Testis (tissue), 3 donors: ENCODE results near the gene DYRK1A. TPM values are rescaled to one million over a fixed set of nuclear protein-coding genes. Genes with fewer than 3 reads are reported as not detected.

ENCODE experiments used
- DNase-seq: peaks from one replicate; pipeline ENCODE4 v3.0.0-alpha.2; 2019
- H3K27ac ChIP-seq, 2 donors: fragments of 200-600 bp; sonication (generic); one replicate each; pipeline ENCODE4 v1.5.1; 2019
- H3K27me3 ChIP-seq: fragments of 200-600 bp; sonication (generic); one replicate; pipeline ENCODE4 v1.5.1; 2019
- H3K36me3 ChIP-seq: fragments of 200-600 bp; sonication (generic); one replicate; pipeline ENCODE4 v1.5.1; 2017; ENCODE audit warnings: low read depth; ENCODE audit errors: missing control alignments
- H3K4me1 ChIP-seq: fragments of 200-600 bp; sonication (generic); one replicate; pipeline ENCODE4 v1.5.1; 2019
- H3K4me3 ChIP-seq, 2 donors: fragments of 200-600 bp; sonication (generic); one replicate each; pipeline ENCODE4 v1.5.1; 2017 to 2019
- H3K9me3 ChIP-seq: fragments of 200-600 bp; sonication (generic); one replicate; pipeline ENCODE4 v1.5.1; 2017
- CTCF ChIP-seq, 3 experiments: fragments of 450-650 bp in 2 of 3; fragments of 200-600 bp in 1 of 3; sonication (generic) in 1 of 3; IDR thresholded peaks; one replicate each; pipeline ENCODE4 v1.5.1; 2016 to 2019; ENCODE audit warnings: antibody characterized with exemption in 3 of 3, mild to moderate bottlenecking in 2 of 3, moderate library complexity in 1 of 3
- POLR2A ChIP-seq: fragments of 450-650 bp; IDR thresholded peaks from one replicate; pipeline ENCODE4 v1.6.1; 2017; ENCODE audit warnings: antibody characterized with exemption, mild to moderate bottlenecking, moderate library complexity
- WGBS, 2 donors: methylation state at CpG; one replicate each; pipeline ENCODE4 v1.1.5; 2018; 5-methylcytosine and 5-hydroxymethylcytosine counted together
- intact Hi-C: fragments of 100-400 bp; cut with DNase I; formaldehyde crosslinking; loops from one replicate; pipeline ENCODE4 v1.15.1; 2023; ENCODE audit warnings: low total_unique reads
- polyA plus RNA-seq: library from polyadenylated mRNA; stranded (reverse); fragments of 350-450 nt; fragmentation: Illumina TruSeq; extraction: RNeasy Lipid Tissue Mini Kit (QIAGEN cat#74804); gene quantifications from one replicate; pipeline ENCODE4 v1.2.3, GENCODE V29; 2014; ENCODE audit warnings: low read depth, low replicate concordance; ENCODE audit not compliant: insufficient read depth
- total RNA-seq, 2 donors: library from RNA; depleted of rRNA; stranded (reverse); fragments of >200 nt; gene quantifications; one replicate each; pipeline ENCODE4 v1.2.3, GENCODE V29; 2016

DYRK1A gene
- total and polyA plus RNA-seq, 3 donors from 2014 or later, result 68.6 to 166 (median 141) TPM

GRCh38 chr21:37437376-37438080 is 71.0 kb downstream of the DYRK1A start:
- Histone ChIP-seq H3K27ac (no peak overlapping the region), H3K36me3 (no peaks in the 10 kb centered on the region), H3K9me3 (no peaks in the 10 kb centered on the region), H3K4me3 (no peak overlapping the region), H3K27me3 (no peaks in the 10 kb centered on the region), H3K4me1 (peaks cover 19% of the 10 kb centered on the region)
- 43 to 45% methylated on average over 1 of the region's 1 CpG for WGBS, 2 donors
- DNase-seq, result no peak
- intact Hi-C loops, result no loop called here
- TF ChIP-seq POLR2A (no peak), CTCF (IDR thresholded peaks at IDR 0.05) (no peak)

GRCh38 chr21:37443683-37444082 is 77.1 kb downstream of the DYRK1A start:
- WGBS, 2 donors, result 89 to 95% methylated on average over 4 of the region's 4 CpGs
- no peak for TF ChIP-seq POLR2A
- TF ChIP-seq CTCF (IDR thresholded peaks at IDR 0.05), result no peak
- Histone ChIP-seq H3K4me3 (no peak overlapping the region), H3K27ac (no peak overlapping the region), H3K4me1 (peaks cover 16% of the 10 kb centered on the region), H3K9me3 (no peaks in the 10 kb centered on the region), H3K36me3 (no peaks in the 10 kb centered on the region), H3K27me3 (no peaks in the 10 kb centered on the region)
- no peak for DNase-seq
- intact Hi-C loops, result no loop called here

- no peaks in the 10 kb centered on the region for H3K27me3 ChIP-seq
- H3K27ac ChIP-seq, result no peak overlapping the region
- WGBS, 2 donors, result 34 to 43% methylated on average over 5 of the region's 5 CpGs
- peaks cover 16% of the 10 kb centered on the region for H3K4me1 ChIP-seq
- H3K36me3 ChIP-seq, result no peaks in the 10 kb centered on the region
- TF ChIP-seq POLR2A, result no peak
- no peak for TF ChIP-seq CTCF (IDR thresholded peaks at IDR 0.05)
- DNase-seq, result no peak
- no peaks in the 10 kb centered on the region for H3K9me3 ChIP-seq
- no peak overlapping the region for H3K4me3 ChIP-seq
- intact Hi-C loops, result no loop called here
Observed at GRCh38 chr21:37445228-37445627, 78.7 kb downstream of the DYRK1A start.

- no peaks in the 10 kb centered on the region for H3K27me3 ChIP-seq
- WGBS, 2 donors, result 82% methylated on average over 5 of the region's 5 CpGs
- DNase-seq, result no peak
- no peak overlapping the region for H3K27ac ChIP-seq
- H3K36me3 ChIP-seq, result no peaks in the 10 kb centered on the region
- H3K4me1 ChIP-seq, result peaks cover 16% of the 10 kb centered on the region
- H3K9me3 ChIP-seq, result no peaks in the 10 kb centered on the region
- TF ChIP-seq CTCF (IDR thresholded peaks at IDR 0.05), result no peak
- no peak for TF ChIP-seq POLR2A
- intact Hi-C loops, result no loop called here
- no peak overlapping the region for H3K4me3 ChIP-seq
Observed at GRCh38 chr21:37446552-37446951, 80.0 kb downstream of the DYRK1A start.
